Neural cell (in vitro differentiated cells): ENCODE measurements around the gene KANSL1L. TPM values are rescaled to one million over a fixed set of nuclear protein-coding genes. Genes with fewer than 3 reads are reported as not detected.

Experiments
- H2AFZ ChIP-seq: fragments of 200-600, 300-800 bp; sonication (generic), shearing (Covaris generic); 2 replicates; pipeline ENCODE4 v1.6.0; 2014; ENCODE audit warnings: low read depth, mild to moderate bottlenecking, antibody characterized with exemption, low read length, moderate library complexity
- H3F3A ChIP-seq: fragments of 200-600 bp; shearing (Covaris generic); 2 replicates; pipeline ENCODE4 v1.6.1; 2016; ENCODE audit warnings: mild to moderate bottlenecking, moderate library complexity, mixed read lengths, antibody characterized with exemption, low read length; ENCODE audit not compliant: insufficient read depth, poor library complexity, severe bottlenecking
- H3K27ac ChIP-seq: fragments of 200-600, 300-800 bp; sonication (generic), shearing (Covaris generic); 2 replicates; pipeline ENCODE4 v1.5.1; 2014; ENCODE audit warnings: mild to moderate bottlenecking, low read length, moderate library complexity
- H3K27me3 ChIP-seq: fragments of 300-800, 200-600 bp; sonication (generic), shearing (Covaris generic); 2 replicates; pipeline ENCODE4 v1.6.0; 2014; ENCODE audit warnings: mild to moderate bottlenecking, low read depth, low read length, moderate library complexity; ENCODE audit not compliant: insufficient read depth
- H3K36me3 ChIP-seq: fragments of 300-800, 200-600 bp; sonication (generic), shearing (Covaris generic); 2 replicates; pipeline ENCODE4 v1.5.1; 2014; ENCODE audit warnings: mild to moderate bottlenecking, antibody characterized with exemption, low read length, moderate library complexity; ENCODE audit not compliant: insufficient read depth
- H3K4me2 ChIP-seq: fragments of 300-800, 200-600 bp; sonication (generic), shearing (Covaris generic); 2 replicates; pipeline ENCODE4 v1.6.0; 2014; ENCODE audit warnings: mild to moderate bottlenecking, low read length
- H3K4me3 ChIP-seq: fragments of 300-800, 200-600 bp; sonication (generic), shearing (Covaris generic); 2 replicates; pipeline ENCODE4 v1.5.1; 2014; ENCODE audit warnings: mild to moderate bottlenecking, low read length, moderate library complexity
- H3K79me2 ChIP-seq: fragments of 200-600 bp; shearing (Covaris generic); replicated peaks from 2 replicates; pipeline ENCODE4 v1.6.0; 2014; ENCODE audit warnings: mild to moderate bottlenecking, low read length, moderate library complexity; ENCODE audit not compliant: insufficient read depth
- H3K9ac ChIP-seq: fragments of 300-800, 200-600 bp; sonication (generic), shearing (Covaris generic); 2 replicates; pipeline ENCODE4 v1.6.1; 2016; ENCODE audit warnings: mild to moderate bottlenecking, low read length, mixed read lengths
- H3K9me2 ChIP-seq: fragments of 200-600 bp; shearing (Covaris generic); 2 replicates; pipeline ENCODE4 v1.6.1; 2016; ENCODE audit warnings: mild to moderate bottlenecking, low read length, mixed read lengths; ENCODE audit not compliant: insufficient read depth
- H3K9me3 ChIP-seq: fragments of 200-600, 300-800 bp; sonication (generic), shearing (Covaris generic); 2 replicates; pipeline ENCODE4 v1.6.1; 2016; ENCODE audit warnings: mild to moderate bottlenecking, mixed run types, low read length, moderate library complexity, mixed read lengths
- H4K20me1 ChIP-seq: fragments of 200-600 bp; shearing (Covaris generic); 2 replicates; pipeline ENCODE4 v1.6.1; 2016; ENCODE audit warnings: mild to moderate bottlenecking, mixed run types; ENCODE audit not compliant: insufficient read depth
- CTCF ChIP-seq: fragments of 450-650 bp; IDR thresholded peaks from 2 replicates; pipeline ENCODE4 v1.5.1; 2014; ENCODE audit warnings: antibody characterized with exemption, mild to moderate bottlenecking, moderate library complexity; ENCODE audit not compliant: poor library complexity, severe bottlenecking
- EP300 ChIP-seq: fragments of 450-650 bp; conservative IDR thresholded peaks from 2 replicates; pipeline ENCODE4 v1.6.1; 2014; ENCODE audit warnings: antibody characterized with exemption, mild to moderate bottlenecking, moderate library complexity; ENCODE audit not compliant: poor library complexity, severe bottlenecking
- EZH2 ChIP-seq: fragments of 200-600, 300-800 bp; shearing (Covaris generic), sonication (generic); IDR thresholded peaks from 2 replicates; pipeline ENCODE4 v1.6.1; 2014; ENCODE audit warnings: antibody characterized with exemption, low read length, borderline replicate concordance, mild to moderate bottlenecking; ENCODE audit not compliant: insufficient read depth, poor library complexity, severe bottlenecking
- MXI1 ChIP-seq: fragments of 450-650 bp; conservative IDR thresholded peaks from 2 replicates; pipeline ENCODE4 v1.6.1; 2014; ENCODE audit warnings: antibody characterized with exemption, mild to moderate bottlenecking; ENCODE audit not compliant: poor library complexity, severe bottlenecking
- POLR2AphosphoS5 ChIP-seq: IDR thresholded peaks from 2 replicates; pipeline ENCODE4 v1.6.1; 2012
- RAD21 ChIP-seq: fragments of 450-650 bp; conservative IDR thresholded peaks from 2 replicates; pipeline ENCODE4 v1.6.1; 2014; ENCODE audit warnings: antibody characterized with exemption, mild to moderate bottlenecking, moderate library complexity
- REST ChIP-seq: IDR thresholded peaks from 2 replicates; pipeline ENCODE4 v1.6.1; 2012; ENCODE audit warnings: borderline replicate concordance
- SMC3 ChIP-seq: fragments of 450-650 bp; conservative IDR thresholded peaks from 2 replicates; pipeline ENCODE4 v1.6.1; 2014; ENCODE audit warnings: antibody characterized with exemption, mild to moderate bottlenecking, moderate library complexity; ENCODE audit not compliant: poor library complexity
- TAF1 ChIP-seq: IDR thresholded peaks from 2 replicates; pipeline ENCODE4 v1.6.1; 2012; ENCODE audit warnings: low read depth
- polyA plus RNA-seq: library from polyadenylated mRNA; depleted of rRNA; stranded (reverse); fragments of >200 nt; gene quantifications from 2 replicates; pipeline ENCODE4 v1.2.3, GENCODE V29; 2014

KANSL1L gene
- polyA plus RNA-seq, 1 donor from 2014 or later, result 27.6 TPM

GRCh38 chr2:209998596-209998995 is 172.6 kb downstream of the KANSL1L start:
- no peaks in the 10 kb centered on the region for H3K36me3 ChIP-seq

GRCh38 chr2:209993968-209994367 is 177.2 kb downstream of the KANSL1L start:
- no peak overlapping the region for H3K9ac ChIP-seq
- H3K4me2 ChIP-seq, result no peak overlapping the region
- H3K4me3 ChIP-seq, result no peak overlapping the region
- no peak overlapping the region for H3K27ac ChIP-seq
- no peaks in the 10 kb centered on the region for H4K20me1 ChIP-seq
- no peaks in the 10 kb centered on the region for H3K79me2 ChIP-seq
- H3K27me3 ChIP-seq, result no peaks in the 10 kb centered on the region
- no peaks in the 10 kb centered on the region for H3K9me3 ChIP-seq
- H3F3A ChIP-seq, result no peaks in the 10 kb centered on the region
- H2AFZ ChIP-seq, result no peak overlapping the region
- H3K36me3 ChIP-seq, result no peaks in the 10 kb centered on the region
- TF ChIP-seq EZH2 (no peak), REST (no peak), SMC3 (no peak)
- no peaks in the 10 kb centered on the region for H3K9me2 ChIP-seq

More at GRCh38 chr2:209998596-209998995, 172.6 kb downstream of the KANSL1L start:
- Histone ChIP-seq H3F3A (no peaks in the 10 kb centered on the region), H3K79me2 (peaks cover 10% of the 10 kb centered on the region), H3K4me3 (no peak overlapping the region), H3K9me2 (no peaks in the 10 kb centered on the region), H3K4me2 (no peak overlapping the region), H3K27ac (no peak overlapping the region), H3K27me3 (no peaks in the 10 kb centered on the region), H3K9ac (no peak overlapping the region), H2AFZ (no peak overlapping the region), H3K9me3 (no peaks in the 10 kb centered on the region), H4K20me1 (no peaks in the 10 kb centered on the region)
- TF ChIP-seq SMC3 (no peak), TAF1 (no peak), EP300 (no peak), CTCF (no peak), EZH2 (no peak), MXI1 (no peak), RAD21 (no peak), REST (no peak), POLR2AphosphoS5 (no peak)
